ENCODE data around the gene SERPINB7. TPM values are rescaled to one million over a fixed set of nuclear protein-coding genes. Genes with fewer than 3 reads are reported as not detected.

SERPINB7 gene
- total RNA-seq, 1 experiment from 2014 or later: not detected

- Mint-ChIP-seq H3K4me1 (no peaks in the 10 kb centered on the region), H3K27me3 (ENCODE audit: low read depth) (peaks cover 7% of the 10 kb centered on the region), H3K9me3 (peaks cover 31% of the 10 kb centered on the region), H3K36me3 (peaks cover 22% of the 10 kb centered on the region), H3K4me3 (no peak overlapping the region), H3K27ac (no peak overlapping the region)
- TF ChIP-seq ZNF532 (CRISPR knock-in tag; IDR thresholded peaks at IDR 0.05; ENCODE audit: borderline replicate concordance) (no peak), TP53 (CRISPR knock-in tag; IDR thresholded peaks at IDR 0.05) (no peak), CREB1 (CRISPR knock-in tag; IDR thresholded peaks at IDR 0.05) (no peak), ATF6 (CRISPR knock-in tag; IDR thresholded peaks at IDR 0.05) (no peak), ZNF512 (CRISPR knock-in tag; IDR thresholded peaks at IDR 0.05; ENCODE audit: borderline replicate concordance) (no peak), SP1 (CRISPR knock-in tag; conservative IDR thresholded peaks at IDR 0.05) (no peak), CTCF (IDR thresholded peaks at IDR 0.05) (no peak), TEAD1 (CRISPR knock-in tag; IDR thresholded peaks at IDR 0.05) (no peak), ESRRA (CRISPR knock-in tag; IDR thresholded peaks at IDR 0.05; ENCODE audit: borderline replicate concordance) (no peak), GTF2I (CRISPR knock-in tag; conservative IDR thresholded peaks at IDR 0.05) (no peak)
- CTCF ChIA-PET: no interaction called here
- ATAC-seq: no peak
- DNase-seq (ENCODE audit: low spot score): no peak
- POLR2A ChIA-PET: no interaction called here
Measured at GRCh38 chr18:63763831-63764600, 11.2 kb upstream of the SERPINB7 start.

GRCh38 chr18:63765837-63766236 is 9.4 kb upstream of the SERPINB7 start:
- peak; percentile 61 for ATAC-seq
- DNase-seq (ENCODE audit: low spot score): no peak
- ChIA-PET CTCF (no interaction called here), POLR2A (no interaction called here)
- Mint-ChIP-seq H3K4me3 (no peak overlapping the region), H3K27me3 (ENCODE audit: low read depth) (no peaks in the 10 kb centered on the region), H3K36me3 (peaks cover 9% of the 10 kb centered on the region), H3K27ac (no peak overlapping the region), H3K9me3 (peaks cover 16% of the 10 kb centered on the region), H3K4me1 (no peaks in the 10 kb centered on the region)
- TF ChIP-seq MYBL2 (CRISPR knock-in tag; IDR thresholded peaks at IDR 0.05) (no peak), ERG (CRISPR knock-in tag; IDR thresholded peaks at IDR 0.05) (no peak), CREB1 (CRISPR knock-in tag; IDR thresholded peaks at IDR 0.05) (no peak), GABPB1 (CRISPR knock-in tag; IDR thresholded peaks at IDR 0.05) (no peak), ZNF317 (CRISPR knock-in tag; IDR thresholded peaks at IDR 0.05; ENCODE audit: borderline replicate concordance, low read depth) (no peak), USF2 (CRISPR knock-in tag; IDR thresholded peaks at IDR 0.05) (no peak), JUN (CRISPR knock-in tag; IDR thresholded peaks at IDR 0.05) (no peak), GRHL2 (CRISPR knock-in tag; IDR thresholded peaks at IDR 0.05; ENCODE audit: insufficient replicate concordance, severe bottlenecking) (no peak), KAT7 (CRISPR knock-in tag; IDR thresholded peaks at IDR 0.05; ENCODE audit: borderline replicate concordance) (no peak), NR2C2 (CRISPR knock-in tag; IDR thresholded peaks at IDR 0.05) (no peak), ATF2 (CRISPR knock-in tag; IDR thresholded peaks at IDR 0.05; ENCODE audit: borderline replicate concordance, low read depth) (no peak)

All from WTC11 (cell line).